Renal cortical epithelial cell (primary cell): ENCODE measurements around the gene FAU. TPM values are rescaled to one million over a fixed set of nuclear protein-coding genes. Genes with fewer than 3 reads are reported as not detected.
A peak's percentile ranks its signal among the peaks of the same experiment; 100 is the strongest.

Experiments used
- DNase-seq: peaks from one replicate; pipeline ENCODE4 v3.0.0-alpha.2; 2011; ENCODE audit warnings: low read depth
- total RNA-seq: library from RNA; depleted of rRNA; stranded (reverse); fragments of >200 nt; gene quantifications from 2 replicates; pipeline ENCODE4 v1.2.3, GENCODE V29; 2014

Gene FAU
- total RNA-seq, 1 donor from 2014 or later = 166 TPM

GRCh38 chr11:65083134-65083833 is 38.6 kb downstream of the FAU start:
- no peak for DNase-seq

GRCh38 chr11:65078786-65079342 is 43.1 kb downstream of the FAU start:
- DNase-seq = no peak

GRCh38 chr11:65078151-65078550 is 43.8 kb downstream of the FAU start:
- peak; percentile 29 for DNase-seq

- DNase-seq = no peak
Observed at GRCh38 chr11:65077451-65077850, 44.5 kb downstream of the FAU start.

- DNase-seq = no peak
Observed at GRCh38 chr11:65072631-65072966, 49.3 kb downstream of the FAU start.

GRCh38 chr11:65071907-65072630 is 49.9 kb downstream of the FAU start:
- DNase-seq = no peak

Other genes with a start within 250 kb of the FAU start
- gene EHD1, start 243.5 kb downstream of the FAU start, total RNA-seq = 103 and 181 TPM in 2 replicates
- 16.8 and 28.9 TPM in 2 replicates for gene ATG2A, start 204.9 kb downstream of the FAU start, total RNA-seq
- 21.7 and 22.9 TPM in 2 replicates for gene PPP2R5B, start 197.4 kb downstream of the FAU start, total RNA-seq
- not detected in 2 replicates for gene GPHA2, start 186.2 kb downstream of the FAU start, total RNA-seq
- gene MAJIN, start 150.0 kb downstream of the FAU start, total RNA-seq = not detected in 2 replicates
- 1.1 and 1.6 TPM in 2 replicates for gene BATF2, start 125.2 kb downstream of the FAU start, total RNA-seq
- gene ARL2, start 108.0 kb downstream of the FAU start, total RNA-seq = 87.3 and 107 TPM in 2 replicates
- gene SNX15, start 94.7 kb downstream of the FAU start, total RNA-seq = 10.4 and 13.3 TPM in 2 replicates
- 11.3 and 13.4 TPM in 2 replicates for gene SAC3D1, start 80.9 kb downstream of the FAU start, total RNA-seq
- 7.8 and 10.9 TPM in 2 replicates for gene NAALADL1, start 63.6 kb downstream of the FAU start, total RNA-seq
- 1.1 and 5.9 TPM in 2 replicates for gene CDCA5, start 38.1 kb downstream of the FAU start, total RNA-seq
- 23.1 and 30.2 TPM in 2 replicates for gene ZFPL1, start 37.9 kb downstream of the FAU start, total RNA-seq
- gene VPS51, start 25.9 kb downstream of the FAU start, total RNA-seq = 176 and 180 TPM in 2 replicates
- gene TM7SF2, start 10.3 kb downstream of the FAU start, total RNA-seq = 38.0 and 41.0 TPM in 2 replicates
- gene ZNHIT2, start 4.4 kb downstream of the FAU start, total RNA-seq = 8.3 and 14.2 TPM in 2 replicates
- 55.3 and 97.8 TPM in 2 replicates for gene MRPL49, start 187 bp upstream of the FAU start, total RNA-seq
- 17.2 and 49.8 TPM in 2 replicates for gene SYVN1, start 12.4 kb upstream of the FAU start, total RNA-seq
- not detected in 2 replicates for gene SPDYC, start 48.1 kb upstream of the FAU start, total RNA-seq
- gene CAPN1, start 59.8 kb upstream of the FAU start, total RNA-seq = 223 and 251 TPM in 2 replicates
- gene POLA2, start 139.8 kb upstream of the FAU start, total RNA-seq = 3.2 and 7.1 TPM in 2 replicates
- gene CDC42EP2, start 192.7 kb upstream of the FAU start, total RNA-seq = 10.9 and 14.1 TPM in 2 replicates
- gene DPF2, start 211.7 kb upstream of the FAU start, total RNA-seq = 23.1 and 47.2 TPM in 2 replicates
- 0.17 TPM in 1 of 2 replicates, not detected in the other for gene TIGD3, start 232.6 kb upstream of the FAU start, total RNA-seq